GM12878 (cell line): Measurements from ENCODE around the gene CBS. TPM values are rescaled to one million over a fixed set of nuclear protein-coding genes. Genes with fewer than 3 reads are reported as not detected.

Experiments used
- ATAC-seq: fragments of 200-7000 bp; cut with Tn5 transposase; 3 replicates; pipeline ENCODE4 v1.9.1; 2020; ENCODE audit warnings: mild to moderate bottlenecking, moderate library complexity
- BruUV-seq: library from RNA; stranded (reverse); fragments of 400-500 nt; replicated peaks from 2 replicates; lab custom pipeline; 2021; lab: Mats Ljungman, UMichigan
- CTCF ChIA-PET: fragments of 300-600 bp; sonication (Branson Sonifier 250); formaldehyde crosslinking; extraction: SDS; loops from one replicate; lab custom pipeline; 2021; ENCODE audit warnings: inconsistent platforms; lab: Yijun Ruan, JAX
- POLR2A ChIA-PET: fragments of 350-600 bp; formaldehyde crosslinking; extraction: SDS; loops from one replicate; lab custom pipeline; 2021; ENCODE audit warnings: inconsistent platforms; lab: Charles Lee
- RAD21 ChIA-PET: fragments of 300-600 bp; sonication (Branson Sonifier 250); formaldehyde crosslinking; loops from one replicate; lab custom pipeline; 2023; ENCODE audit warnings: antibody characterized with exemption; ENCODE audit not compliant: unreplicated experiment; lab: Charles Lee
- SMC1A ChIA-PET: fragments of 300-600 bp; sonication (Branson Sonifier 250); formaldehyde crosslinking; loops from one replicate; lab custom pipeline; 2023; ENCODE audit not compliant: unreplicated experiment, uncharacterized antibody; lab: Charles Lee
- DNase-seq: peaks from one replicate; pipeline ENCODE4 v3.0.0-alpha.2; 2011; ENCODE audit warnings: low read depth, low spot score
- FAIRE-seq: peaks from 3 replicates; lab custom pipeline; 2011; peaks lifted over from hg19 to GRCh38; lab: Jason Lieb, UNC
- H2AFZ ChIP-seq: 2 replicates; pipeline ENCODE4 v1.6.0; 2011; ENCODE audit warnings: low read depth, low read length, control low read depth; ENCODE audit not compliant: control insufficient read depth
- H3K27ac ChIP-seq: 2 replicates; pipeline ENCODE4 v1.5.1; 2011; ENCODE audit warnings: control low read depth; ENCODE audit not compliant: control insufficient read depth, insufficient read depth
- H3K27me3 ChIP-seq, 2 experiments: replicated peaks in 1 of 2; 2 replicates each; pipeline versions ENCODE4 v1.6.0 to v1.6.1; 2011; ENCODE audit warnings: low read length in 1 of 2; ENCODE audit not compliant: control insufficient read depth in 2 of 2, insufficient read depth in 2 of 2
- H3K36me3 ChIP-seq, 2 experiments: 2 replicates each; pipeline ENCODE4 v1.5.1; 2011; ENCODE audit warnings: low read length in 1 of 2; ENCODE audit not compliant: control insufficient read depth in 2 of 2, insufficient read depth in 2 of 2
- H3K4me1 ChIP-seq: 2 replicates; pipeline ENCODE4 v1.6.1; 2011; ENCODE audit warnings: mild to moderate bottlenecking, low read length, moderate library complexity, mixed read lengths; ENCODE audit not compliant: control insufficient read depth, insufficient read depth
- H3K4me2 ChIP-seq: 2 replicates; pipeline ENCODE4 v1.6.0; 2011; ENCODE audit warnings: control low read depth; ENCODE audit not compliant: control insufficient read depth, insufficient read depth
- H3K4me3 ChIP-seq: fragments of 200-600 bp; sonication (generic); 2 replicates; pipeline ENCODE4 v1.5.1; 2016
- H3K79me2 ChIP-seq: 2 replicates; pipeline ENCODE4 v1.6.0; 2011; ENCODE audit warnings: low read length; ENCODE audit not compliant: control insufficient read depth, insufficient read depth
- H3K9ac ChIP-seq: 2 replicates; pipeline ENCODE4 v1.8.0; 2011; ENCODE audit warnings: low read length, control low read depth, mixed read lengths; ENCODE audit not compliant: control insufficient read depth, insufficient read depth
- H3K9me3 ChIP-seq: replicated peaks from 3 replicates; pipeline ENCODE4 v1.5.1; 2011; ENCODE audit warnings: mild to moderate bottlenecking, low read length; ENCODE audit not compliant: control insufficient read depth, insufficient read depth
- H4K20me1 ChIP-seq: 2 replicates; pipeline ENCODE4 v1.6.0; 2011; ENCODE audit not compliant: control insufficient read depth, insufficient read depth
- ATF3 ChIP-seq: IDR thresholded peaks from 2 replicates; pipeline ENCODE4 v1.6.1; 2011; ENCODE audit warnings: low read depth, mild to moderate bottlenecking, low read length, moderate library complexity, borderline replicate concordance; ENCODE audit errors: extremely low read depth
- CHD4 ChIP-seq: fragments of 200-600 bp; sonication (generic); IDR thresholded peaks from 2 replicates; pipeline ENCODE4 v1.6.1; 2016; ENCODE audit warnings: mild to moderate bottlenecking
- CTCF ChIP-seq, 3 experiments: IDR thresholded peaks in 2 of 3; conservative IDR thresholded peaks in 1 of 3; 2 replicates each; pipeline ENCODE4 v1.5.1; 2011; ENCODE audit warnings: low read depth in 3 of 3, low read length in 3 of 3, mild to moderate bottlenecking in 3 of 3, control low read depth in 2 of 3, moderate library complexity in 2 of 3, inconsistent platforms in 1 of 3, mixed read lengths in 1 of 3; ENCODE audit not compliant: control insufficient read depth in 2 of 3, insufficient read depth in 1 of 3; ENCODE audit errors: extremely low read depth in 1 of 3
- PAX5 ChIP-seq: IDR thresholded peaks from 2 replicates; pipeline ENCODE4 v1.6.1; 2011; ENCODE audit warnings: low read depth, low read length, borderline replicate concordance
- SP1 ChIP-seq: IDR thresholded peaks from one replicate; pipeline ENCODE4 v1.6.1; 2011; ENCODE audit warnings: low read depth, low read length
- whole genome bisulfite sequencing: methylation state at CpG from one replicate; pipeline ENCODE4 v1.1.6; 2016; ENCODE audit warnings: low lambda C conversion rate; ENCODE audit not compliant: insufficient replicate concordance, insufficient coverage; ENCODE audit errors: missing lambda C conversion rate; 5-methylcytosine and 5-hydroxymethylcytosine counted together
- in situ Hi-C: fragments of 300-500 bp; cut with MboI; formaldehyde crosslinking; loops from 9 replicates; pipeline ENCODE4 v1.14.3; 2018; ENCODE audit warnings: mixed read lengths
- intact Hi-C: fragments of 100-400 bp; cut with micrococcal nuclease; formaldehyde crosslinking; loops from one replicate; pipeline ENCODE4 v1.14.2; 2022; ENCODE audit not compliant: unreplicated experiment
- polyA plus RNA-seq, 11 experiments: library from polyadenylated mRNA; depleted of rRNA in 4 of 11; unstranded in 6 of 11; stranded (reverse) in 5 of 11; fragments of >200 nt; fragmentation: Nextera tagmentation in 4 of 11; fragmentation: Illumina TruSeq in 1 of 11; extraction: Ambion mirVana in 4 of 11; extraction: Trizol in 1 of 11; gene quantifications; 1 replicate in 1 of 11; 2 replicates in 10 of 11; pipeline versions ENCODE4 v1.2.1 to v1.2.3, GENCODE V29; 2011 to 2016; ENCODE audit warnings: inconsistent platforms in 2 of 11, missing spikeins in 2 of 11, low read depth in 1 of 11
- total RNA-seq, 4 experiments: library from RNA; depleted of rRNA in 3 of 4; stranded (reverse); fragments of >200 nt in 3 of 4; fragmentation: Illumina TruSeq in 1 of 4; extraction: Trizol in 1 of 4; gene quantifications; 2 replicates each; pipeline versions ENCODE4 v1.2.1 to v1.2.3, GENCODE V29; 2013 to 2021

CBS gene
- total and polyA plus RNA-seq, 10 of the 15 experiments (the other 5 are each of a cell fraction or from before 2014, with no cell fraction given) = 0.10 to 4.4 (median 2.0) TPM

GRCh38 chr21:43031121-43031619 lies 44.5 kb downstream of the CBS start:
- no peak overlapping the region for H2AFZ ChIP-seq
- H3K9me3 ChIP-seq = no peaks in the 10 kb centered on the region
- H3K79me2 ChIP-seq = no peaks in the 10 kb centered on the region
- intact Hi-C loops (no loop called here), in situ Hi-C loops (no loop called here)
- no peak overlapping the region for H3K27ac ChIP-seq
- H3K4me3 ChIP-seq = no peak overlapping the region
- ChIA-PET RAD21 (no interaction called here), CTCF (no interaction called here), POLR2A (no interaction called here)
- no peaks in the 10 kb centered on the region for H3K4me1 ChIP-seq
- no peak overlapping the region for H3K9ac ChIP-seq
- 92% methylated on average over 12 of the region's 12 CpGs for WGBS
- no peaks in the 10 kb centered on the region for H3K27me3 ChIP-seq
- ATAC-seq = no peak
- peaks cover 2 to 4% of the 10 kb centered on the region in 2 experiments; a peak in 3 of 4 replicates for H3K36me3 ChIP-seq
- TF ChIP-seq CTCF (IDR thresholded peaks at IDR 0.05 in 2 of 3, conservative IDR thresholded peaks at IDR 0.05 in 1 of 3; ENCODE audit: control insufficient read depth in 2 of 3, extremely low read depth in 1 of 3, insufficient read depth in 1 of 3, low read depth in 3 of 3, low read length in 3 of 3) (no peak), CHD4 (no peak), ATF3 (no peak), PAX5 (no peak), SP1 (no peak)
- TF ChIP-seq, all 136 proteins: peak for 0
- no peak for FAIRE-seq
- DNase-seq = no peak
- no peaks in the 10 kb centered on the region for H4K20me1 ChIP-seq
- SMC1A ChIA-PET = no interaction called here
- H3K4me2 ChIP-seq = no peak overlapping the region
- no TSS peak for BruUV-seq
